Stimulated activated CD8-positive, alpha-beta memory T cell treated with anti-CD3 and anti-CD28 coated beads, Interleukin-4, amount 100 ng/mL, for 48 hours (primary cell): ENCODE data around the gene MYO10.
"Not testable (repeated sequence)": the region's sequence is repeated elsewhere in the genome, so short reads cannot be mapped to it uniquely, and the experiment has no call there.

Source experiments
- DNase-seq: peaks from one replicate; pipeline ENCODE4 v3.0.0-alpha.2; 2020

Gene MYO10

GRCh38 chr5:16857635-16858034, 78.5 kb downstream of the MYO10 start:
- no peak for DNase-seq

- DNase-seq = no peak
Observed at GRCh38 chr5:16856531-16856930, 79.6 kb downstream of the MYO10 start.

- no peak for DNase-seq
Observed at GRCh38 chr5:16855898-16856297, 80.2 kb downstream of the MYO10 start.

- DNase-seq = no peak
Observed at GRCh38 chr5:16855485-16855884, 80.6 kb downstream of the MYO10 start.

- no peak for DNase-seq
Observed at GRCh38 chr5:16854351-16854750, 81.7 kb downstream of the MYO10 start.

GRCh38 chr5:16853518-16853917, 82.6 kb downstream of the MYO10 start:
- DNase-seq = no peak

- DNase-seq = no peak
Observed at GRCh38 chr5:16852251-16853005, 83.7 kb downstream of the MYO10 start.

GRCh38 chr5:16849775-16850174, 86.3 kb downstream of the MYO10 start:
- DNase-seq = no peak

- no peak for DNase-seq
Observed at GRCh38 chr5:16849181-16849580, 86.9 kb downstream of the MYO10 start.

- DNase-seq = no peak
Observed at GRCh38 chr5:16844952-16845351, 91.1 kb downstream of the MYO10 start.

- no peak for DNase-seq
Observed at GRCh38 chr5:16842896-16843295, 93.2 kb downstream of the MYO10 start.

- DNase-seq = no peak
Observed at GRCh38 chr5:16841416-16841815, 94.7 kb downstream of the MYO10 start.

- DNase-seq = no peak
Observed at GRCh38 chr5:16837305-16837704, 98.8 kb downstream of the MYO10 start.

- DNase-seq = no peak
Observed at GRCh38 chr5:16834029-16834428, 102.1 kb downstream of the MYO10 start.

- not testable (repeated sequence) for DNase-seq
Observed at GRCh38 chr5:16831326-16831725, 104.8 kb downstream of the MYO10 start.

- no peak for DNase-seq
Observed at GRCh38 chr5:16827755-16828154, 108.3 kb downstream of the MYO10 start.

GRCh38 chr5:16826379-16827125, 109.5 kb downstream of the MYO10 start:
- no peak for DNase-seq

GRCh38 chr5:16819522-16820167, 116.4 kb downstream of the MYO10 start:
- no peak for DNase-seq

GRCh38 chr5:16815432-16815831, 120.7 kb downstream of the MYO10 start:
- no peak for DNase-seq

GRCh38 chr5:16812911-16813310, 123.2 kb downstream of the MYO10 start:
- no peak for DNase-seq

GRCh38 chr5:16812448-16812847, 123.6 kb downstream of the MYO10 start:
- no peak for DNase-seq

- DNase-seq = no peak
Observed at GRCh38 chr5:16810208-16810854, 125.8 kb downstream of the MYO10 start.
